ENCODE results near the gene NET1.

Gene NET1

GRCh38 chr10:5447611-5448071 is 35.3 kb downstream of the NET1 start:
- DNase-seq = peak in 2 of 3 donors; percentile 33 to 39
- H3K27me3 ChIP-seq (replicated peaks in 2 of 5; ENCODE audit: control insufficient read depth in 4 of 5, insufficient read depth in 5 of 5, low read length in 4 of 5) = no peaks in the 10 kb centered on the region
- H3K4me1 ChIP-seq (ENCODE audit: control extremely low read depth in 1 of 4, control insufficient read depth in 4 of 4, insufficient read depth in 4 of 4, low read length in 3 of 4) = peaks cover 5 to 32% (median 20%) of the 10 kb centered on the region in 4 experiments
- no CpG with 5 or more reads among the region's 5 CpGs for WGBS (ENCODE audit: insufficient coverage)
- ChIA-PET CTCF (interaction anchor here (1.0 to 11.3 kb wide), 5 partner anchors 13 to 174 kb away, joined by 3 to 185 read pairs (median 3); no protein-coding TSS in a partner anchor), POLR2A (interaction anchor here (0.7 kb wide), 1 partner anchor 597 kb away, joined by 3 read pairs; no protein-coding TSS in a partner anchor)
- H3K4me3 ChIP-seq (ENCODE audit: control insufficient read depth in 1 of 7, extremely low read depth in 1 of 7, insufficient read depth in 4 of 7, low read depth in 2 of 7, low read length in 6 of 7) = peak overlapping the region in 6 of 7 experiments; percentile 53 to 97 (median 86)
- H3K9me3 ChIP-seq (ENCODE audit: control extremely low read depth in 1 of 5, control insufficient read depth in 4 of 5, insufficient read depth in 2 of 5, low read depth in 1 of 5, low read length in 4 of 5) = no peaks in the 10 kb centered on the region
- H3K27ac ChIP-seq (ENCODE audit: insufficient read depth in 1 of 2, low read depth in 1 of 2, low read length in 2 of 2, poor library complexity in 1 of 2, severe bottlenecking in 2 of 2) = peak overlapping the region; percentile 20 to 85
- peaks cover 3 to 9% (median 5%) of the 10 kb centered on the region in 4 experiments for H3K36me3 ChIP-seq (ENCODE audit: control insufficient read depth in 4 of 4, insufficient read depth in 4 of 4, low read length in 3 of 4)

GRCh38 chr10:5448333-5449001 is 36.1 kb downstream of the NET1 start:
- ChIA-PET POLR2A (no interaction called here), CTCF (interaction anchor here (1.0 to 11.3 kb wide), 4 partner anchors 13 to 173 kb away, joined by 3 to 185 read pairs (median 3); no protein-coding TSS in a partner anchor)

GRCh38 chr10:5449227-5449626 is 36.9 kb downstream of the NET1 start:
- POLR2A ChIA-PET = no interaction called here
- Histone ChIP-seq H3K36me3 (ENCODE audit: control insufficient read depth in 4 of 4, insufficient read depth in 4 of 4, low read length in 3 of 4) (peaks cover 11 to 21% (median 17%) of the 10 kb centered on the region in 4 experiments), H3K9me3 (ENCODE audit: control extremely low read depth in 1 of 5, control insufficient read depth in 4 of 5, insufficient read depth in 2 of 5, low read depth in 1 of 5, low read length in 4 of 5) (no peaks in the 10 kb centered on the region), H3K27me3 (replicated peaks in 2 of 5; ENCODE audit: control insufficient read depth in 4 of 5, insufficient read depth in 5 of 5, low read length in 4 of 5) (no peaks in the 10 kb centered on the region), H3K4me3 (ENCODE audit: control insufficient read depth in 1 of 7, extremely low read depth in 1 of 7, insufficient read depth in 4 of 7, low read depth in 2 of 7, low read length in 6 of 7) (peak overlapping the region in 5 of 7 experiments; percentile 23 to 97 (median 37)), H3K27ac (ENCODE audit: insufficient read depth in 1 of 2, low read depth in 1 of 2, low read length in 2 of 2, poor library complexity in 1 of 2, severe bottlenecking in 2 of 2) (peak overlapping the region; percentile 41 to 85), H3K4me1 (ENCODE audit: control extremely low read depth in 1 of 4, control insufficient read depth in 4 of 4, insufficient read depth in 4 of 4, low read length in 3 of 4) (peaks cover 5 to 32% (median 20%) of the 10 kb centered on the region in 4 experiments)
- CTCF ChIA-PET = no interaction called here
- WGBS (ENCODE audit: insufficient coverage) = no CpG with 5 or more reads among the region's 2 CpGs
- peak in 1 of 3 donors; percentile 26 for DNase-seq

More at GRCh38 chr10:5448333-5449001, 36.1 kb downstream of the NET1 start:
- Histone ChIP-seq H3K27ac (ENCODE audit: insufficient read depth in 1 of 2, low read depth in 1 of 2, low read length in 2 of 2, poor library complexity in 1 of 2, severe bottlenecking in 2 of 2) (peak overlapping the region; percentile 41 to 85), H3K27me3 (replicated peaks in 2 of 5; ENCODE audit: control insufficient read depth in 4 of 5, insufficient read depth in 5 of 5, low read length in 4 of 5) (no peaks in the 10 kb centered on the region), H3K9me3 (ENCODE audit: control extremely low read depth in 1 of 5, control insufficient read depth in 4 of 5, insufficient read depth in 2 of 5, low read depth in 1 of 5, low read length in 4 of 5) (no peaks in the 10 kb centered on the region), H3K36me3 (ENCODE audit: control insufficient read depth in 4 of 4, insufficient read depth in 4 of 4, low read length in 3 of 4) (peaks cover 9 to 15% (median 11%) of the 10 kb centered on the region in 4 experiments), H3K4me1 (ENCODE audit: control extremely low read depth in 1 of 4, control insufficient read depth in 4 of 4, insufficient read depth in 4 of 4, low read length in 3 of 4) (peaks cover 5 to 32% (median 20%) of the 10 kb centered on the region in 4 experiments), H3K4me3 (ENCODE audit: control insufficient read depth in 1 of 7, extremely low read depth in 1 of 7, insufficient read depth in 4 of 7, low read depth in 2 of 7, low read length in 6 of 7) (peak overlapping the region in 6 of 7 experiments; percentile 28 to 97 (median 84))
- WGBS (ENCODE audit: insufficient coverage) = no CpG with 5 or more reads among the region's 4 CpGs
- peak in 1 of 3 donors; percentile 24 for DNase-seq

- peak; percentile 44 to 79 (median 71) for DNase-seq
- POLR2A ChIA-PET = interaction anchor here (0.6 kb wide), 1 partner anchor 145 kb away, joined by 5 read pairs; no protein-coding TSS in a partner anchor
- WGBS (ENCODE audit: insufficient coverage) = 67% methylated on average over 5 of the region's 8 CpGs
- Histone ChIP-seq H3K36me3 (ENCODE audit: control insufficient read depth in 4 of 4, insufficient read depth in 4 of 4, low read length in 3 of 4) (peaks cover 13 to 27% (median 23%) of the 10 kb centered on the region in 4 experiments), H3K9me3 (ENCODE audit: control extremely low read depth in 1 of 5, control insufficient read depth in 4 of 5, insufficient read depth in 2 of 5, low read depth in 1 of 5, low read length in 4 of 5) (no peaks in the 10 kb centered on the region), H3K27ac (ENCODE audit: insufficient read depth in 1 of 2, low read depth in 1 of 2, low read length in 2 of 2, poor library complexity in 1 of 2, severe bottlenecking in 2 of 2) (peak overlapping the region; percentile 10 to 85), H3K27me3 (replicated peaks in 2 of 5; ENCODE audit: control insufficient read depth in 4 of 5, insufficient read depth in 5 of 5, low read length in 4 of 5) (no peaks in the 10 kb centered on the region), H3K4me1 (ENCODE audit: control extremely low read depth in 1 of 4, control insufficient read depth in 4 of 4, insufficient read depth in 4 of 4, low read length in 3 of 4) (peaks cover 5 to 32% (median 20%) of the 10 kb centered on the region in 4 experiments), H3K4me3 (ENCODE audit: control insufficient read depth in 1 of 7, extremely low read depth in 1 of 7, insufficient read depth in 4 of 7, low read depth in 2 of 7, low read length in 6 of 7) (peak overlapping the region in 4 of 7 experiments; percentile 26 to 97 (median 64))
- CTCF ChIA-PET = interaction anchor here (1.3 kb wide), 1 partner anchor 11 kb away, joined by 3 read pairs; no protein-coding TSS in a partner anchor
Measured at GRCh38 chr10:5449823-5450222, 37.5 kb downstream of the NET1 start.

- peaks cover 5 to 32% (median 20%) of the 10 kb centered on the region in 4 experiments for H3K4me1 ChIP-seq (ENCODE audit: control extremely low read depth in 1 of 4, control insufficient read depth in 4 of 4, insufficient read depth in 4 of 4, low read length in 3 of 4)
- ChIA-PET CTCF (interaction anchor here (1.3 kb wide), 2 partner anchors 10 to 172 kb away, joined by 3 read pairs; no protein-coding TSS in a partner anchor), POLR2A (no interaction called here)
- DNase-seq = peak in 1 of 3 donors; percentile 10
- no peak overlapping the region for H3K27ac ChIP-seq (ENCODE audit: insufficient read depth in 1 of 2, low read depth in 1 of 2, low read length in 2 of 2, poor library complexity in 1 of 2, severe bottlenecking in 2 of 2)
- WGBS (ENCODE audit: insufficient coverage) = 100% methylated on average over 1 of the region's 4 CpGs
- H3K27me3 ChIP-seq (replicated peaks in 2 of 5; ENCODE audit: control insufficient read depth in 4 of 5, insufficient read depth in 5 of 5, low read length in 4 of 5) = no peaks in the 10 kb centered on the region
- no peak overlapping the region for H3K4me3 ChIP-seq (ENCODE audit: control insufficient read depth in 1 of 7, extremely low read depth in 1 of 7, insufficient read depth in 4 of 7, low read depth in 2 of 7, low read length in 6 of 7)
- peaks cover 13 to 36% (median 29%) of the 10 kb centered on the region in 4 experiments for H3K36me3 ChIP-seq (ENCODE audit: control insufficient read depth in 4 of 4, insufficient read depth in 4 of 4, low read length in 3 of 4)
- H3K9me3 ChIP-seq (ENCODE audit: control extremely low read depth in 1 of 5, control insufficient read depth in 4 of 5, insufficient read depth in 2 of 5, low read depth in 1 of 5, low read length in 4 of 5) = no peaks in the 10 kb centered on the region
Measured at GRCh38 chr10:5450605-5451384, 38.4 kb downstream of the NET1 start.

- Histone ChIP-seq H3K27me3 (replicated peaks in 2 of 5; ENCODE audit: control insufficient read depth in 4 of 5, insufficient read depth in 5 of 5, low read length in 4 of 5) (no peaks in the 10 kb centered on the region), H3K4me1 (ENCODE audit: control extremely low read depth in 1 of 4, control insufficient read depth in 4 of 4, insufficient read depth in 4 of 4, low read length in 3 of 4) (peaks cover 0 to 7% (median 3%) of the 10 kb centered on the region in 4 experiments), H3K4me3 (ENCODE audit: control insufficient read depth in 1 of 7, extremely low read depth in 1 of 7, insufficient read depth in 4 of 7, low read depth in 2 of 7, low read length in 6 of 7) (no peak overlapping the region), H3K9me3 (ENCODE audit: control extremely low read depth in 1 of 5, control insufficient read depth in 4 of 5, insufficient read depth in 2 of 5, low read depth in 1 of 5, low read length in 4 of 5) (no peaks in the 10 kb centered on the region), H3K36me3 (ENCODE audit: control insufficient read depth in 4 of 4, insufficient read depth in 4 of 4, low read length in 3 of 4) (peaks cover 17 to 64% (median 45%) of the 10 kb centered on the region in 4 experiments), H3K27ac (ENCODE audit: insufficient read depth in 1 of 2, low read depth in 1 of 2, low read length in 2 of 2, poor library complexity in 1 of 2, severe bottlenecking in 2 of 2) (no peak overlapping the region)
- WGBS (ENCODE audit: insufficient coverage) = 98% methylated on average over 8 of the region's 13 CpGs
- no peak for DNase-seq
- CTCF ChIA-PET = interaction anchor here (1.2 to 1.5 kb wide), 3 partner anchors 10 to 169 kb away, joined by 4 to 5 read pairs (median 4); no protein-coding TSS in a partner anchor
- POLR2A ChIA-PET = interaction anchor here (0.7 kb wide), 1 partner anchor 47 kb away, joined by 3 read pairs; no protein-coding TSS in a partner anchor
Measured at GRCh38 chr10:5453749-5454489, 41.6 kb downstream of the NET1 start.
